Fibroblast of skin of back (primary cell): ENCODE measurements around the gene F5. TPM values are rescaled to one million over a fixed set of nuclear protein-coding genes. Genes with fewer than 3 reads are reported as not detected.

Source experiments
- DNase-seq: peaks from one replicate; pipeline ENCODE4 v3.0.0-alpha.2; 2013
- polyA plus RNA-seq, 2 experiments: library from polyadenylated mRNA; unstranded; fragments of 120-200 nt; gene quantifications; one replicate each; pipeline ENCODE4 v1.2.1, GENCODE V29; 2013; ENCODE audit not compliant: insufficient read length in 2 of 2

The F5 gene
- not detected for polyA plus RNA-seq (2013, experiment 1 of 2; ENCODE audit: insufficient read length)
- not detected for polyA plus RNA-seq (2013, experiment 2 of 2; ENCODE audit: insufficient read length)

DNA sequence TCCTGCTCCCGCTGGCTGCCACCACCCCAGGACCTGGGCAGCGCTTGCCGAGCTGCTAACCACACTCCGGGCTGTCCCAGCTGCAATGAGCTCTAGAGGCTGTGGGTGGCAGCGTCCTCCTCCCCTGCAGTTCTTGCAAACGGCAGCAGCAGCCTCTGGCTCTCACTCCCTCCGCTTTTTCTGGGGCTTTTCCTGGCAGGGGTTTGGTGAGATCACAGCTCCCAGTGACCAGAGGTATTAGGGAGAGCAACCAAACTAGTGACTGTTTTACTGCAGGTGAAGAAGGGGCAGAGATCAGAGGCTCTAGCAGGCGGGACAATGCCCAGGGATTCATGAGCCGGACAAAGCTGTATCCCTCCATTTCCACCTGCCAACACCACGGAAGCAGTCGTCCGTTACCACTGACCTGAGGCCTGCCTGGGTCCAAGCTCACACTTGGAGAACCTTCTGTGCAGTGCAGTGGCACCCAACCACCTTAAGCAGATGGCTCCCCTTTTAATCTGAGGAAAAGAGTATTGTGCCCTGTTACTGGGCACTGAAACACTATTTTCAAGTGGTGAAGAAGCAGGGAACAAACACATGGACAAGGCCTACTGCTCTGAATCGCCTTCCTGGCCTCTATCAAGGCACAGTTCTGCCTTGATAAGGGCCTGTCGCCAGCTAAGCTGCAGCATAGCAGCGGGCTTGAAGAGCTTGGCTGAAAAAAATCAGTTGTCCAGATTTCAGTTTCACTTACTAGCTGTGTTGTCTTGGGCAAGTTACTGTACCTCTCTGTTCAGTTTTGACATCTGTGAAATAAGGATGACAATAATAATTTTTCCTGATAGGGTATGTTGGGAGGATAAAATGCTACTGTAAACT, at the start of gene F5:
TSS of gene F5 (minus strand) at position 87 of the 861 bp plus-strand sequence. CDS start 95 bp downstream, outside the sequence.
- peak; percentile 40 for DNase-seq

DNA sequence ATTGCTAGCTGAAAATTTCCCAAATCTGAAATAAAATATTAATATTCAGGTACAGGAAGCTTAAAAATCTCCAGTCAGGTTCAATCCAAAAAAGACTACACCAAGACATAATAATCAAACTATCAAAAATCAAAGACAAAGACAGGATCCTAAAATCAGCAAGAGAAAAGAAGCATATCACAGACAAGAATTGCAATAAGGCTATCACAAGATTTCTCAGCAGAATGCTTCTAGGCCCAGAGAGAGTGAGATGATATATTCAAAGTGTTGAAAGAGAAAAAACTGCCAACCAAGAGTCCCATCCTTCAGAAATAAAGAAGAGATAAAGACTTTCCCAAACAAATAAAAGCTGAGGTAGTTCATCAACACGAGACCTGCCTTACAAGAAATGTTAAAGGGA, 48.6 kb upstream of the F5 start:
- no peak for DNase-seq

DNA sequence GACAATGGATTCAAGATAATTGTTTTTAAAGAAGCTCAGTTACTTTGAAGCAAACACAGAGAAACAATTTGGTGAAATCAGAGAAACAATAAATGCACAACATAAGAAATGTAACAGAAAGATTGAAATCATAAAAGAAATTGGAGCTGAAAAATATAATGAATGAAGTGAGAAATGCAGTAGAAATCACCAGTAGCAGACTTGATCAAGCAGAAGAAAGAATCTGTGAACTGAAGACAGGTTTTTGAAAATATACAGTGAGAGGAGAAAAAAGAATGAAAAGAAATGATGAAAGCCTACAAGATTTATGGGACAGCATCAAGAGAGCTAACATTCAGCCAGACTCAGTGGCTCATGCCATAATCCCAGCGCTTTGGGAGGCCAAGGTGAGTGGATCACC, 47.9 kb upstream of the F5 start:
- no peak for DNase-seq

DNA sequence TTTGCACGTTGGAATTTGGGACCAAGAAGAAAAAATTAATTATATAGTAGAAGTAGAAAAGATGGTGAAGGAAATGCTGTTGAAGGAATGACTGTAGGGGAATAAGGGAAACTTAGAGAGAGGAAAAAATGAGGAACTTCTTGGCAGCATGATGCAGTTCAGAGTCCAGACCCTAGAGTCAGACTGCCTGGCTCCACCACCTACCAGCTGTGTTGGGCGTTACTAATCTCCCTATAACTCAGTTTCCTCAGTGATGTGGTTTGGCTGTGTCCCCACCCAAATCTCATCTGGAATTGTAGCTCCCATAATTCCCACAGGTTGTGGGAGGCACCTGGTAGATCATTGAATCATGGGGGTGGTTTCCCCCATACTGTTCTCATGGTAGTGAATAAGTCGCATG, 45.0 kb upstream of the F5 start:
- no peak for DNase-seq

DNA sequence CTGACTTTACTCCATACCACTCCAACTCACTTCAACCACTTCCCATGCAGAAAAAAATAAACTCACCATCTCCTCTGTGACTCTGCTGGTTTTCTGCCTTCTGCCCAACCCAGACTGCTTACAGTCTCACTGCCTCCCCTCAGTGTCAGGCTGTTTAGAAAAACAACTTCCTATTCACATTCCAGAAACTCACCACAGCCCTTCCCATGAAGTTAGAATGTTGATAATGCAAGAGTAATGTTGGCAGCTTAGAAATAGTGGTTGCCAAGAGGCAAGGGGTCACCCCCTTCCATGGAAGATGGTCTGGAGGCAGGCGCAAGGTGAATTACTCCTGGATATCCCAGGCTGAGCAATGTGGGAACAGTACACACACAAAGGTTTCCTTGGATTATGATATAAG, 43.7 kb upstream of the F5 start, which contains the start of gene SELP:
TSS of gene SELP (minus strand) at position 119 of the 400 bp plus-strand sequence. CDS start at position 69, 50 bp downstream.
- no peak for DNase-seq

DNA sequence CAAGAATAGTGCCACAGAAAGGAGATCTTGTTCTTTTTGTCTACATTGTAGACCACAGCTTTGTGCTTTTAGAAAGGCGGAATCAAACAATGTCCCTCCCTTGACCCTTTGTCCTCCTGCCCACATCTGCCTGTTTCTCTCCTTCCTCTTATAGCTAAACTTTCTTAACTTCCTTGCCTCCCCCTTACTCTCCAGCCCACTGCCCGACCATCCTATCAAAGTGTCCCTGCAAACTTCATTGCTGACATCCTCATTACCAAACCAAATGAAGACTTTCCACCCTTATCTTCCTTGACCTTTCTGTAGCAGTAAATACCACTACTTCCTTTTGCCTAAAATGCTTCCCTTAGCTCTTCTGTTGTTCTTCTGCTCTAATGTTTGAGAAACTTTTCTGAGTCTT, 38.6 kb upstream of the F5 start:
- DNase-seq, result no peak

DNA sequence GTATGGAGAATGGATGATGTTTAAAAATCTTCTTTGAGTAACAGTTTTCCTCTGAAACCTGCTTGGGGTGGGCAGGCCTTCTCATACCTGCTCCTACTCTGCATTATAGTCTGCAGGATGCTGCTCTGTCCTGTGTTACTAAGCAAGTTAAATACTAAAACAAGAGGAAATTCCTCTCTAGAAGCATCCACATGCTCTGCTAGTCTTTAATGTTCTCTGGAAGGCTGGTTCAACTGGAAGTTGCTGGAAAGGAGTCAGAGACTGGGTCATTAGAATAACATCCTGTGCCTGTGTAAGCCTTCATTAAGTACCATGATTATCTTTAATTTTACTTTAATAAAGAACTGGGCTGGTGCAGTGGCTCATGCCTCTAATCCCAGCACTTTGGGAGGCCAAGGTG, 37.8 kb upstream of the F5 start:
- no peak for DNase-seq

DNA sequence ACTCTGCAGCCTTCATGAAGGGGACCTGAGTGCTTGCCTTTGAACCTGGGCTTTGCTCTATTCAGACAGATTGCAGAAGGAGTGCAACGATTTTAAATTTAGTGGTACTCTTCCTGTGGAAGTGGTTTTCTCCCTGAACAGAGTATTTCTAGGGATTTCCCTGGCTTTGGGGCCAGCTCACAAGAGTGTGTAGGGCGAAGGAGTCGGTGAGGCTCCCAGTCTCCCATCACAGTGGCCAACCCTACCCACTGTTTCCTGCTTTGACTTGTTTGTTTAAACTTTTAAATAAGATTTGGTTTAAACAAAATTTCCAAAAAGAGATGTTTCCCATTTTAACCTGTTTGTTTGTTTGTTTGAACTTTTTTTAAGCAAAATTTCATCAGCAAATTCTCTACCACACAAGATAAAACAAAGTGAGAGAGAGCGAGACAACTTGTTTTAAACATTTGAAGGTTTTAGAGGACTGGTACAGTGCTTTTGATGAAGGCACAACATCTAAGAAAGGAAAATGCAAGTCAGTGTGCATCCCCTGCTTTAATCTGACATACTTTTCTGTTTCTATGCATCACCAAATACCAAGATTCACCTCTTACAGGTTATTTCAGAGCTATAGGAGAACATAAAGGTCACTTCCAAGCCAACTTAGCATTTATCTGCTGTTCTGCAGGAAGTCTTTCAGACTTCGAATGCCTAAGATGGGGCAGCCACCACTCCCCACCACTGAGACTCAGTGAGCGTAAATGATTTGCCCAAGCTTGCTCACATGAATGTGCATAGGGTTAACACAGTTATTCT, 37.0 kb upstream of the F5 start:
- DNase-seq, result no peak

DNA sequence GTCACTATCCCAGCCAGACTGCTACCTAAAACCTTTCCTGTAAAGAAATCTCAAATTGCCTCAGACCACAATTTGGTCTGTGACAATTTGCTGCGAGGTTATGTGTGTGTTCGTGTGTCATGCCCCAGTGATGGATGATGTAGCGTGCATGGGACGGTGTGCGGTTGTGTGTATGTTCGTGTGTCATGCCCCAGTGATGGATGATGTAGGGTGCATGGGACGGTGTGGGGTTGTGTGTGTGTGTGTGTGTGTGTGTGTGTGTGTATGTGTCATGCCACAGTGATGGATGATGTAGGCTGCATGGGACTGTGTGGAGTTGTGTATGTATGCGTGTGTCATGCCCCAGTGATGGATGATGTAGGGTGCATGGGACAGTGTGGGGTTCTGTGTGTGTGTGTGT, 34.3 kb upstream of the F5 start:
- DNase-seq, result no peak

DNA sequence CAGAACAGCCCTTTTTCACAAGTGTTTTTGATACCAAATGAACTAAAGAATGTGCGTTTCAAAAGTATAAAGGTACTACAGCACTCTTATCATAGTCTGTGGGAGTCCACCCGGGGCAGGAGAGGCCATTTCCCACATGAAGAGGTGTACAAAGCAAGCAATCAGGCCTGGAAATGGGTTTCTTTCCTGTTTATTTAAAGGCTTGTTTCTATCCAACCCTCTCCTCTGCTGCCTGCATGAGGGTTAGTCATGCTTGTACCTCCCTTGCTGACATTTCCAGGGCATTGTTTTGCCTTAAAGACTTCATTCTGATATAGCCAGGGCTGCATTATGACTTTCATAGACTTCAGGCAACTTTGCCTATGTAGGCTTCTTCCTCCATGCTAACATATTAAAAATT, 32.1 kb upstream of the F5 start:
- no peak for DNase-seq

DNA sequence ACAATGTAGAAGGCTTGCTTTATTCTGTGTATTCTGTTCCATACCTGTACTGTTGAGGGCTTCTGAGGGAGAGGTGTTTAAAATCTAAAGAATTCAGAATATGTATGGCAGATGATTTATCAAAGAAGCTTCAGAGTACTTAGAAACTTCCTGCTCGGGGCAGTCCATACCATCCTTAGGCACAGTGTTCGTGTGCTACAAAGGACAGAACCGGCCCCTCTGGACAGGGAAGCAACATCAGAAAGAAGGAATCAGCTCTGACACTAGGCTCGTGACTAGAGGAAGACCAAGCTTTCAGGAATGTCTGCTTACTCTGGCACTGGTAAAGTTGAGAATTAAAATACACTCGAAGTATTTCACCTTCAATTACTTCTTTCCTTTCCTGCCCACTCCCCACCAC, 29.5 kb upstream of the F5 start:
- no peak for DNase-seq

DNA sequence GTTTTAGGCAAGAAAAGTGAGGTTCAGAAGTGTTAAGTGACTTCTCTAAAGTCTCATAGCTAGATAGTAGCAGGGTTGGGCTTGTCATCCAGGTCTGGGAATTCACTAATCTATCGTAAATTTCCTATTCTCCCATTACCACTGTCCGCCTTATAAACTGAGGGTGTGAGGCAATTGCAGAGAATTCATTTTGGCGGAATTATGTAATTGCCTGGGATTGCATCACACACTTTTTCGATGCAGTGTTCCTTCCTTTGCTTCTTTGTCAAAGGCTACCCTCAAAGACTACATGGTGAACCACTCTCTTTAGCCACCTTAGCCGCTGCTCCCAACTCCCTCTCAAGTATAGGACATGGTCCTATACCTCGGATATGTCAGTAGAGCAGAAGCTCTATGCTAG, 24.6 kb upstream of the F5 start:
- no peak for DNase-seq

DNA sequence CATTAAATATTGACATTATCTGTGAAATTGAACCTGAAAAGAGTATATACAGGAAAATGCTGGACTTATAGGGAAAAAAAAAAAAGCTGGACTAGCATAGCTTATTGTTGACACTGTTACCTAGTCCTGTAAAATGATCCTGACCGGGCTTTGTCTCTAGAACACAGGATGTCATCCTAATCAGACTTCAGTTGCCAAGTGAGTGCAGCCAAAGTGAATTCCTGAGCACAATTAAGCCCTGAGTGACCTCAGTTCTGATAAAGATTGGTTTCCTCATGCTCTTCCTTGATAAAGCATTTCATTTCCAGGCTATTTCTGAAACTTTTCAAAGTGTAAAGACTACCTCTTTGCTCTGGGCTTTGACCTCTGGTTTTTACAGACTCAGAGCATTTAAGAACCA, 23.8 kb upstream of the F5 start:
- no peak for DNase-seq

DNA sequence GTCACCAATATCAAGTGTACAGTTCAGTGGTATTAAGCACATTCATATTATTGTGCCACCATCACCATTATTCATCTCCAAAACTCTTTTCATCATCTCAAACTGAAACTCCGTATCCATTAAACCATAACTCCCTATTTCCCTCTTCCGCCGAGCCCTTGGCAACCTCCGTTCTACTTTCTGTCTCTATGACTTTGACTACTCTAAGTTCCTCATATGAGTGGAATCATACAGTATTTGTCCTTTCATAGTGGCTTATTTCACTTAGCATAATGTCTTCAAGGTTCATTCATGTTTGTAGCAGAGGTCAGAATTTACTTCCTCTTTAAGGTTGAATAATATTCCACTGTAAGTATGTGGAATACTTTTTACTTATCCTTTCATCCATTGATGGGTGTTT, 21.9 kb upstream of the F5 start:
- no peak for DNase-seq

DNA sequence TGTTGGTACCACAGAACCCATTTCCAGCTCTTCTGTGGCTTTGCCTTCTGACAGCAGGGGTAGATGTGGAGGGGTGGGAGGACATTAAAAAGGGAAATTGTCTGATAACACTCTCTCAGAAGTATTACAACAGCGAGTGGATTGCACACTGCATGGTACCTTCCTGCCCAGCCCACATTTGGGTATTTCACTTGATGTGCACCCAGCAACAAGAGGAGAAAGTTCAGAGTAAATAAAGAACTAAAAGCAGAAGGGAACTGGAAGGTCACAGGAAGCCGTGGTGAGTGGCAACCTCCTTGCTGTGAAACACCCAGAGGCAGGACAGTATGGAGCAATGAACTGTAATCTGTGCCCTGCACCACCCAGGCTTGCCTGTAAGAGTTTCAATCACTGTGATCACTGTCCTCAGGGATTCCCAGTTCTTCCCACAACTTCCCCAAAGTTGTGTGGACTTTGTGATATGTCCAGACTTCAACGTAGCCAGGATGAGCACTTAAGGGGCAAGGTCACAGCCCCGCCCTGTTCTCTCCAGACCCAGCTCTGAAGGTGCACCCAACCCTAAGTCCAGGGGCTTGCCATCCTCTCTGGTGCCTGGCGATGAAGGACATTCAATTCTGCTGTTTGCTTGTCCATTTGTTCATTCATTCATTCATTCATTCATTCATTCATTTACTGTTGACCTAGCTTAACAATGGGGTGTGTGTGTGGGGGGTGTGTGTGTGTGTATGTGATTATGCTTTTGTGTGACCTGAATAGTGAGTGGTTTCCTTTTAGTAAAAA, 18.7 kb upstream of the F5 start:
- no peak for DNase-seq

DNA sequence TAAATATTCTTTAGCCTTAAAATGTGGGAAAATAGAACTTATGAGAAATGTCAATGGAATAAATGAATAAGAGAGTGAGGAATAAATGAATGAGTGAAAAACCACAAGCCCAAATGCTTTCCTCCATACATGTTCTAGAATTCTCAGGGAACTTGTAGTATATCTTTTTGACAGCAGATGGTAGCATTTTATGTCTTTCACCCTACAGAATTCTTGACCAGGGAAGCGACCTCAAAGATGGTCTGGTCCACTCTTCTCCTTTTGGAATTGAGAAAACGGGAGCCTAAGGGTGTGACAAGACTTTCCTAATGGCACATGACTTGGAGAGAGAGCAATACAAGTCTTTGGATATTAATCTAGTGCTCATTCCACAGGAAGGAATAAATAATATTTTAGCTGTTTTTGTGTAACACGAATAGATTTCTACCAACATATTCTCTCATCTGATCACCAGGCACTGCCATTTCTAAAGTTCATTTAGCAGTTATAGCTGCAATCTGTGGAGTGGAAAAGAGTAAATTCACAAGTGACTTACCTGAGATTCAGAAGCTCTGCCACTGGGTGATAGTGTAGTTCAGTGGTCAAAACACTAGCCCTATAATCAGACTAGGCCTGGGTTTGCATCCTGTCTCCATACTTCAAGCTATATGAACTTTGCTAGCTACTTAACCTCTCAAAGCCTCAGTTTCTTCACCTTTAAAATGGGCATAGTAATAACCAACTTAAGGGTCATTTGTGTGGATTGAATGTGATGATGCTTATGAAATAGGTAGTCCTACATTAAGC, 15.0 kb upstream of the F5 start:
- peak; percentile 21 for DNase-seq

DNA sequence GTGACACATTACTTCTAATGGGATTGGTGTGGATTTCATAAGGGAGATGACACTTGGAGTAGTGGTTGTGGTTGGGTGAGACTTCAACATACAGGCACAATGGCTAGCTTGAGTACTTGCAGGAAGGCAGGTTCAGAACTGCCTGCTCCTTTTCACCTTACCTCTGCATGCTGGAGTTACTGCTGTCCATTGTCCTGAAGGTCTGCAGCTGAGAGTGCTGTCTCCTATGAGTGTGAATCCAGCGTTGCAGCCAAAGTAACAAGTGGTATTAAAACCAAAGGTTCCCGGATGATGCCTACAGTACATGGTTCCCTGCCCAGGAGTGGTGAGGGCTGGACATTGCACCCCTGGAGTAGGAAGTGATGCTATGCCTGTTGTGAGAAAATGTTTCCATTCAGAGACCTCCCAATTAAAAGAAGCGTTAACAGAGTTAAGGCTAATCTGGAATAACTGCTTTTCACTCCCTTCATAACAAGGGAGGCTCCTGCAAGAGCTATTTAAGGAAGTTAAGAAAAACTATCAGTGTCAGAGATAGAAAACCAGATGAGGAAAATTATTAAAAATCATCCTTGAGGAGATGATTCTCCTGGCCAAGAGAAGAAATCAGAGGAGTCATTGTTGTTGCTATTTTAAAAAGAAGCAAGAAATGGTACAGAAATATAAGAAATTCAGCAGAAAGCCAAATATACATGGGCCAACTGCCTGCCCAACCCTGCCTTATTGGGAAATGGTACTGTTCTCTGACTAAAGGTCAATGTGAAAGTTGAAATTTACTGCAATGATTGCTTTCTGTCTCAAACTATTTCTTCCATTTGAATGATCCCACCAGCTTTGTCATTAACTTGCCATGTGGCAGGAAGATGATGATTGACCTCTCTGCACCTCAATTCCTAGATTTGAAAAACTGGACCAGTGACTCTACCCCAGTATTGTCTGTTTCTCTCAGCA, 9.8 kb upstream of the F5 start:
- peak; percentile 21 for DNase-seq

DNA sequence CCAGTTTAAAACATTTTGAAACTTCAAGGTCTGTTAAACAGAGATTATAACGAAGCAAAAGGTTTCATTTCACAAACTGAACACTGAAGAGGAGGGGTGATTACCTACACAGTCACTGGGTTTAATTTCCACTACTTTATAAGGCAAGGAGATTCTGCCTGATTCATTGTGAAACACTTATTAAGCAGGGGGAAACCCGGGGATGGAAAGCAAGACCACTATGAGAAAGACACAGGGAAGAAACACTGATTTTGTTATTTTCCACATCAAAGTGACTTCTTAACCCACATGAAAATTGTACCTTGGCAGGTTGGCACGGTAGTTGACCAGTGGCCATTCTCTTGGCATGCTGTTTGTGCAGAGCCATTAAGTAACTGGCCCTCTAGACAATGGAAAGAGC, 8.1 kb upstream of the F5 start:
- no peak for DNase-seq

DNA sequence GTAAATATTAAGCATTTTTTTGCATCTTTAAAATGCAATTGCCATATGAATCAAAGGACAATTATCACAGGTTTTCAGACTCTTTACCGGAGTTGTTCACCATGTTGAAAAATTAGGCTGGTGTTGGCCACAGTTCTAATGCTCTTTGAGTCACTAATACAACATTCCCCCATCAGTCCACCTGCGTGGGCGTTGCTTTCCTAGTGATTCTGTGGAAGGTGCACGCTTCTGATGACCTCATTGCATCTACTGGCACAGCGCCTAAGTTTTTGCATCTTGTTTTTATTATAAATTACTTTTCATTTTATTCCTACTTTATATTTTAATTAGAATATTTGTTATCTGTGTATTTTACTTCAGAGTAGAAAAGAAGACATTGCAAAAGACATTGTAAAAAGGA, 4.7 kb upstream of the F5 start:
- no peak for DNase-seq

DNA sequence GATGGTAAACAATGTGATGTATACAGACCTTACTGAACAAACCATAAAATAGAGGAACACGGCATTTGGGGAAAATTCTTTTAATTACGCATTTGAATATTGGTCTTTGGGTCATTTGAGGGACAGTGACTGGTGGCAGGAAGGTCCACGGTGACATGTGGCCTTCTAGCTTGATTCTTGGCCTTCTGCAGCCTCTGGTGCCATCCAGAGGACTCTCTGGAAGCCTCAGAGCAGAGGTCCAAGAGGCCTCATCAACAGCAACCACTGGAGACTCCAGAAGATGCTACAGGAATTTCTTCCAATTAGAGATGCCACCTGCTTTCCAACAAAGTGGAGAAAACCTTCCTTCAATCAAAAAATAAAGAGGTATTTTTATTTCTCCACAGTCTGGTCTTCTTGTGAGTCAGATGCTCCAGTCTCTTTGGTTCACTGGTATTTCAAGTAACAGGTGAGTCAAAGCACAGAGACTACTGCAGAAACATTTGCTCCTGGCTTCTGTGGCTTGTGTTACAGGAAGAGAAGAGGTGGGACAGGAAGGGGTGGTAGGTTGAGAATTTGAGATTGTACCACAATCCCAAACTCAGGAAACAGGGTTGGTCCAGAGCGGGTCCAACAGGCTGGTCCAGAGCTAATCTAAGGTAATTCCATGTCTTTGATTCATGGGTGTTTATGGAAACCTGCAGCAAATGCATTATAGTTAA, 2.7 kb upstream of the F5 start:
- no peak for DNase-seq
